ENCODE measurements around the gene DYRK1A. TPM values are rescaled to one million over a fixed set of nuclear protein-coding genes. Genes with fewer than 3 reads are reported as not detected.

The DYRK1A gene
- total and polyA plus RNA-seq, 2 of the 13 experiments (the other 11 are each of a cell fraction or from before 2014, with no cell fraction given) = 24.6 to 34.2 TPM

DNA sequence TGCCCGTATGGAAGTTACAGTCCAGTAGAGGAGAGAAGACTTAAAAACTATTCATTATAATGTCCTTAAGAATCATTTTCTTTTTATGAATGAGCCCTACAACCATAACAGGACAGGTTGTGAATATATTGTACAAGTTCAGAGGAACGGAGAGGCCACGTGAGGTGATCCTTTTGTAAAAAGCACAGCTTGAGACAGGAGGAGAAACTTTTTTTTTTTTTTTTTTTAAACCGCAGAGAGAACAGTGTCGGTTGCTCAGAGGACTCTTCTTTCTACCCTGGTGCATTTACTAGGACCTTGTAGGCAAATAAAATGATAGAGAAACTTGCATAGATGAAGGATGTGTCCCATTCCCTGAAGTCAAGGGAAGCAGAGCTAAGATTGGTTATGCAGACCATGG, 32.1 kb downstream of the DYRK1A start (continued):
- TF ChIP-seq ZNF18 (CRISPR knock-in tag; IDR thresholded peaks at IDR 0.05; ENCODE audit: insufficient replicate concordance) = no peak
- TF ChIP-seq ZNF670 (CRISPR knock-in tag; IDR thresholded peaks at IDR 0.05; ENCODE audit: borderline replicate concordance) = no peak

DNA sequence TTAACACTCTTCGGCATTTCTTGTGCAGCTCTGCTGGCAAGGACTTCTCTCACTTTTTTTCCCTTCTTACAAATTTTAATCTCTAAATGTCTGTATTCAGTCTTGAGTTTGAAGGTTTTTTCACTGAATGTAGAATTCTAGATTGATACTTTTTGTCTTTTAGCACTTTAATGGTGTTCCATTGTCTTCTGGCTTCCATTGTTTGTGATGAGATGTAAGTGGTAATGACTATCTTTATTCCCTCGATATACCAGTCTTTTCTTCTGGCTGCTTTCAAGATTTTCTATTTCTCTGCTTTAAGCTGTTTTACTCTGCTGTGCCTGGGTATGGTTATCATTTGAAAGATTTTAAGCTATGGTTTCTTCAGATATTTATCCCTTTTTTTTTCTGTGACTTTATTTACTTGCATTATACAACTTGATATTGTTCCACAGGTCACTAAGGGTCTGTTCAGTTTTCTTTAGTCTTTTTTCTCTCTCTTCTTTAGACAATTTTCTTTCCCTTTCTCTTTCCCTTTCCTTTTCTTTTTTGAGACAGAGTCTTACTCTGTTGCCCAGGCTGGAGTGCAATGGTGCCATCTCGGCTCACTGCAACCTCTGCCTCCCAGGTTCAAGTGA, 35.8 kb downstream of the DYRK1A start:
- no TSS peak for BruUV-seq (replicated peaks)
- no peak overlapping the region for H3K4me2 ChIP-seq (ENCODE audit: low read depth, low read length)
- ATAC-seq = no peak
- in situ Hi-C loops (cut with HindIII; ENCODE audit: extremely low pct_ligation_motif_present, low pct_unique_long_range_greater_than_20kb) = no loop called here
- intact Hi-C loops (cut with micrococcal nuclease; ENCODE audit: unreplicated experiment) = no loop called here
- H3K4me3 ChIP-seq (replicated peaks in 1 of 3; ENCODE audit: insufficient read depth in 1 of 3, low read depth in 2 of 3, low read length in 3 of 3) = no peak overlapping the region
- peaks cover 97% of the 10 kb centered on the region for H3K79me2 ChIP-seq (ENCODE audit: insufficient read depth, low read length)
- DNase-seq (ENCODE audit: low spot score) = no peak
- CTCF ChIA-PET (ENCODE audit: low intra/inter-chr PET ratio, low total read pairs) = no interaction called here
- no peaks in the 10 kb centered on the region for H3K36me3 ChIP-seq (replicated peaks in 1 of 2; ENCODE audit: control insufficient read depth in 1 of 2, insufficient read depth in 2 of 2, low read length in 2 of 2)
- no peak overlapping the region for H2AFZ ChIP-seq (ENCODE audit: low read length)
- H4K20me1 ChIP-seq (ENCODE audit: insufficient read depth, low read length) = peaks cover 62% of the 10 kb centered on the region
- no peak for FAIRE-seq
- TF ChIP-seq ZNF317 (CRISPR knock-in tag; IDR thresholded peaks at IDR 0.05) = peak; percentile 98
- TF ChIP-seq, protein P1, sequence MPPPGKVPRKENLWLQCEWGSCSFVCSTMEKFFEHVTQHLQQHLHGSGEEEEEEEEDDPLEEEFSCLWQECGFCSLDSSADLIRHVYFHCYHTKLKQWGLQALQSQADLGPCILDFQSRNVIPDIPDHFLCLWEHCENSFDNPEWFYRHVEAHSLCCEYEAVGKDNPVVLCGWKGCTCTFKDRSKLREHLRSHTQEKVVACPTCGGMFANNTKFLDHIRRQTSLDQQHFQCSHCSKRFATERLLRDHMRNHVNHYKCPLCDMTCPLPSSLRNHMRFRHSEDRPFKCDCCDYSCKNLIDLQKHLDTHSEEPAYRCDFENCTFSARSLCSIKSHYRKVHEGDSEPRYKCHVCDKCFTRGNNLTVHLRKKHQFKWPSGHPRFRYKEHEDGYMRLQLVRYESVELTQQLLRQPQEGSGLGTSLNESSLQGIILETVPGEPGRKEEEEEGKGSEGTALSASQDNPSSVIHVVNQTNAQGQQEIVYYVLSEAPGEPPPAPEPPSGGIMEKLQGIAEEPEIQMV (CRISPR knock-in tag; IDR thresholded peaks at IDR 0.05; ENCODE audit: low read depth) = no peak
- POLR2A ChIA-PET = no interaction called here
- H3K9ac ChIP-seq (ENCODE audit: insufficient read depth, low read depth, low read length) = no peak overlapping the region
- peaks cover 4% of the 10 kb centered on the region; the same call in 1 of the 2 replicates for H3K4me1 ChIP-seq (ENCODE audit: insufficient read depth, low read length)
- no peaks in the 10 kb centered on the region for H3K27me3 ChIP-seq (ENCODE audit: control insufficient read depth in 1 of 2, insufficient read depth in 2 of 2, low read length in 2 of 2)
- peaks cover 7% of the 10 kb centered on the region; the same call in 1 of the 2 replicates for H3K9me3 ChIP-seq (ENCODE audit: low read length)
- WGBS (ENCODE audit: low lambda C conversion rate) = 96% methylated on average over 3 of the region's 3 CpGs
- no peak overlapping the region for H3K27ac ChIP-seq (ENCODE audit: extremely low read length, insufficient read depth, low read length)
